Non-pigmented ciliary epithelial cell (primary cell): ENCODE data around the gene CEP295NL.

Source experiments
- DNase-seq: peaks from one replicate; pipeline ENCODE4 v3.0.0-alpha.2; 2010; ENCODE audit warnings: low read depth

CEP295NL gene

GRCh38 chr17:78864117-78864516 is 38.9 kb downstream of the CEP295NL start:
- DNase-seq, result no peak

GRCh38 chr17:78862073-78863023 is 40.7 kb downstream of the CEP295NL start:
- DNase-seq, result peak; percentile 89

- DNase-seq, result no peak
Observed at GRCh38 chr17:78861229-78861628, 41.8 kb downstream of the CEP295NL start.

GRCh38 chr17:78859051-78859450 is 44.0 kb downstream of the CEP295NL start:
- DNase-seq, result no peak

GRCh38 chr17:78857266-78857665 is 45.7 kb downstream of the CEP295NL start:
- no peak for DNase-seq

- no peak for DNase-seq
Observed at GRCh38 chr17:78855561-78856165, 47.3 kb downstream of the CEP295NL start.

- no peak for DNase-seq
Observed at GRCh38 chr17:78854508-78854907, 48.5 kb downstream of the CEP295NL start.

GRCh38 chr17:78853926-78854394 is 49.0 kb downstream of the CEP295NL start:
- DNase-seq, result no peak

- no peak for DNase-seq
Observed at GRCh38 chr17:78852709-78853121, 50.3 kb downstream of the CEP295NL start.

GRCh38 chr17:78849026-78849425 is 54.0 kb downstream of the CEP295NL start:
- no peak for DNase-seq

GRCh38 chr17:78847052-78847451 is 55.9 kb downstream of the CEP295NL start:
- no peak for DNase-seq

GRCh38 chr17:78844301-78845005 is 58.5 kb downstream of the CEP295NL start:
- no peak for DNase-seq

- no peak for DNase-seq
Observed at GRCh38 chr17:78842881-78843565, 60.0 kb downstream of the CEP295NL start.

GRCh38 chr17:78840780-78841611 is 62.0 kb downstream of the CEP295NL start, which contains the start of gene USP36:
USP36 (minus strand) TSS chr17:78840814; CDS start chr17:78836363, 4,451 bp downstream.
- peak; percentile 91 for DNase-seq
